ENCODE data around the gene DMXL2. TPM values are rescaled to one million over a fixed set of nuclear protein-coding genes. Genes with fewer than 3 reads are reported as not detected.

DMXL2 gene
- total and polyA plus RNA-seq, 2 donors from 2014 or later = 14.6 to 29.0 TPM

GRCh38 chr15:51491941-51492340 lies 130.6 kb downstream of the DMXL2 start:
- no peak overlapping the region for H3K27ac ChIP-seq (ENCODE audit: low read depth in 2 of 2, low read length in 2 of 2)
- intact Hi-C loops (cut with DNase I) = no loop called here
- TF ChIP-seq, protein P1, sequence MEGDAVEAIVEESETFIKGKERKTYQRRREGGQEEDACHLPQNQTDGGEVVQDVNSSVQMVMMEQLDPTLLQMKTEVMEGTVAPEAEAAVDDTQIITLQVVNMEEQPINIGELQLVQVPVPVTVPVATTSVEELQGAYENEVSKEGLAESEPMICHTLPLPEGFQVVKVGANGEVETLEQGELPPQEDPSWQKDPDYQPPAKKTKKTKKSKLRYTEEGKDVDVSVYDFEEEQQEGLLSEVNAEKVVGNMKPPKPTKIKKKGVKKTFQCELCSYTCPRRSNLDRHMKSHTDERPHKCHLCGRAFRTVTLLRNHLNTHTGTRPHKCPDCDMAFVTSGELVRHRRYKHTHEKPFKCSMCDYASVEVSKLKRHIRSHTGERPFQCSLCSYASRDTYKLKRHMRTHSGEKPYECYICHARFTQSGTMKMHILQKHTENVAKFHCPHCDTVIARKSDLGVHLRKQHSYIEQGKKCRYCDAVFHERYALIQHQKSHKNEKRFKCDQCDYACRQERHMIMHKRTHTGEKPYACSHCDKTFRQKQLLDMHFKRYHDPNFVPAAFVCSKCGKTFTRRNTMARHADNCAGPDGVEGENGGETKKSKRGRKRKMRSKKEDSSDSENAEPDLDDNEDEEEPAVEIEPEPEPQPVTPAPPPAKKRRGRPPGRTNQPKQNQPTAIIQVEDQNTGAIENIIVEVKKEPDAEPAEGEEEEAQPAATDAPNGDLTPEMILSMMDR (IDR thresholded peaks at IDR 0.05; ENCODE audit: borderline replicate concordance, extremely low read depth, insufficient read depth) = no peak
- H3K4me3 ChIP-seq (ENCODE audit: low read length in 3 of 3) = no peak overlapping the region
- no peaks in the 10 kb centered on the region for H3K4me1 ChIP-seq (ENCODE audit: control insufficient read depth in 2 of 3, insufficient read depth in 2 of 3, low read depth in 1 of 3, low read length in 3 of 3)
- H3K9ac ChIP-seq (ENCODE audit: low read length in 3 of 3) = no peak overlapping the region
- peaks cover 0 to 13% (median 2%) of the 10 kb centered on the region in 3 donors for H3K36me3 ChIP-seq (ENCODE audit: control insufficient read depth in 2 of 3, insufficient read depth in 3 of 3, low read length in 3 of 3)
- FAIRE-seq (no peak), DNase-seq (no peak)
- H3K27me3 ChIP-seq (ENCODE audit: control insufficient read depth, insufficient read depth, low read length) = no peaks in the 10 kb centered on the region
- H3K9me3 ChIP-seq (ENCODE audit: control insufficient read depth in 2 of 3, insufficient read depth in 1 of 3, low read length in 3 of 3) = no peaks in the 10 kb centered on the region

DNA sequence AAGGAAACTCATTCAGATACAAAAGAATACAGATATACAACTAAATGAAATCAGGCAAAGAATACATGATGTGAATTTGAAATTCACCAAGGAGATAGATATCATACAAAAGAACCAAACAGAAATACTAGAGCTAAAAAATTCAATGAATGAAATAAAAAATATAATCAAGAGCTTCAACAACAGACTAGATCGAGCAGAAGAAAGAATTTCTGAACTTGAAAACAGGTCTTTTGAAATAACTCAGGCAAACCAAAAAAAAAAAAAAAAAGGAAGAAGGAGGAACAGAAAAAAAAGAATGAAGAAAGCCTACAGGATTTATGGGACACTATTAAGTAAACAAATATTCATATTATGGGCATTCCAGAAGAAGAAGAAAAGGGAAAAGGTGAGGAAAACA lies 137.8 kb downstream of the DMXL2 start:
- no peak overlapping the region for H3K27ac ChIP-seq (ENCODE audit: low read depth in 2 of 2, low read length in 2 of 2)
- intact Hi-C loops (cut with DNase I) = no loop called here
- H3K9me3 ChIP-seq (ENCODE audit: control insufficient read depth in 2 of 3, insufficient read depth in 1 of 3, low read length in 3 of 3) = peaks cover 2 to 13% (median 2%) of the 10 kb centered on the region in 3 donors
- DNase-seq (no peak), FAIRE-seq (peak; percentile 79)
- H3K4me1 ChIP-seq (ENCODE audit: control insufficient read depth in 2 of 3, insufficient read depth in 2 of 3, low read depth in 1 of 3, low read length in 3 of 3) = no peaks in the 10 kb centered on the region
- no peak overlapping the region for H3K9ac ChIP-seq (ENCODE audit: low read length in 3 of 3)
- no peak overlapping the region for H3K4me3 ChIP-seq (ENCODE audit: low read length in 3 of 3)
- TF ChIP-seq, protein P1 (IDR thresholded peaks at IDR 0.05; ENCODE audit: borderline replicate concordance, extremely low read depth, insufficient read depth) = no peak
- no peaks in the 10 kb centered on the region for H3K27me3 ChIP-seq (ENCODE audit: control insufficient read depth, insufficient read depth, low read length)
- H3K36me3 ChIP-seq (ENCODE audit: control insufficient read depth in 2 of 3, insufficient read depth in 3 of 3, low read length in 3 of 3) = peaks cover 2 to 17% (median 4%) of the 10 kb centered on the region in 3 donors

- Histone ChIP-seq H3K4me1 (ENCODE audit: control insufficient read depth in 2 of 3, insufficient read depth in 2 of 3, low read depth in 1 of 3, low read length in 3 of 3) (no peaks in the 10 kb centered on the region), H3K9ac (ENCODE audit: low read length in 3 of 3) (no peak overlapping the region), H3K4me3 (ENCODE audit: low read length in 3 of 3) (no peak overlapping the region), H3K36me3 (ENCODE audit: control insufficient read depth in 2 of 3, insufficient read depth in 3 of 3, low read length in 3 of 3) (peaks cover 2 to 17% (median 4%) of the 10 kb centered on the region in 3 donors), H3K9me3 (ENCODE audit: control insufficient read depth in 2 of 3, insufficient read depth in 1 of 3, low read length in 3 of 3) (peaks cover 2 to 13% (median 2%) of the 10 kb centered on the region in 3 donors), H3K27ac (ENCODE audit: low read depth in 2 of 2, low read length in 2 of 2) (no peak overlapping the region), H3K27me3 (ENCODE audit: control insufficient read depth, insufficient read depth, low read length) (no peaks in the 10 kb centered on the region)
- DNase-seq = peak in 1 of 5 donors; percentile 55
- TF ChIP-seq, protein P1 (IDR thresholded peaks at IDR 0.05; ENCODE audit: borderline replicate concordance, extremely low read depth, insufficient read depth) = no peak
- intact Hi-C loops (cut with DNase I) = no loop called here
- FAIRE-seq = no peak
Observed at GRCh38 chr15:51483985-51484384, 138.6 kb downstream of the DMXL2 start.

- H3K27me3 ChIP-seq (ENCODE audit: control insufficient read depth, insufficient read depth, low read length) = no peaks in the 10 kb centered on the region
- H3K4me1 ChIP-seq (ENCODE audit: control insufficient read depth in 2 of 3, insufficient read depth in 2 of 3, low read depth in 1 of 3, low read length in 3 of 3) = no peaks in the 10 kb centered on the region
- no peak overlapping the region for H3K9ac ChIP-seq (ENCODE audit: low read length in 3 of 3)
- H3K4me3 ChIP-seq (ENCODE audit: low read length in 3 of 3) = no peak overlapping the region
- H3K27ac ChIP-seq (ENCODE audit: low read depth in 2 of 2, low read length in 2 of 2) = no peak overlapping the region
- H3K9me3 ChIP-seq (ENCODE audit: control insufficient read depth in 2 of 3, insufficient read depth in 1 of 3, low read length in 3 of 3) = peaks cover 2 to 13% (median 2%) of the 10 kb centered on the region in 3 donors
- no peak for FAIRE-seq
- peaks cover 2 to 13% (median 4%) of the 10 kb centered on the region in 3 donors for H3K36me3 ChIP-seq (ENCODE audit: control insufficient read depth in 2 of 3, insufficient read depth in 3 of 3, low read length in 3 of 3)
- DNase-seq = peak in 1 of 5 donors; percentile 43
- TF ChIP-seq, protein P1 (IDR thresholded peaks at IDR 0.05; ENCODE audit: borderline replicate concordance, extremely low read depth, insufficient read depth) = no peak
- intact Hi-C loops (cut with DNase I) = no loop called here
Observed at GRCh38 chr15:51483520-51483919, 139.1 kb downstream of the DMXL2 start.
